CD4-positive, alpha-beta memory T cell (primary cell): Measurements from ENCODE around the gene VARS2. TPM values are rescaled to one million over a fixed set of nuclear protein-coding genes. Genes with fewer than 3 reads are reported as not detected.

Source experiments
- CTCF ChIA-PET: fragments of 350-600 bp; sonication (Branson Sonifier 250); formaldehyde crosslinking; loops from one replicate; lab custom pipeline; 2021; ENCODE audit warnings: inconsistent platforms; ENCODE audit not compliant: partially characterized antibody; lab: Charles Lee
- POLR2A ChIA-PET: fragments of 350-600 bp; sonication (Branson Sonifier 250); formaldehyde crosslinking; loops from one replicate; lab custom pipeline; 2021; ENCODE audit not compliant: partially characterized antibody; lab: Charles Lee
- DNase-seq, 5 donors: peaks; one replicate each; pipeline versions ENCODE4 v3.0.0 to v3.0.0-alpha.2; 2020 to 2022; ENCODE audit warnings: mixed read lengths in 1 of 5
- H3K27ac ChIP-seq: one replicate; pipeline ENCODE4 v1.7.0; 2013; ENCODE audit warnings: low read depth, low read length
- H3K27me3 ChIP-seq: 2 replicates; pipeline ENCODE4 v1.7.0; 2013; ENCODE audit warnings: mild to moderate bottlenecking, low read length, moderate library complexity; ENCODE audit not compliant: insufficient read depth
- H3K36me3 ChIP-seq: 2 replicates; pipeline ENCODE4 v1.7.0; 2013; ENCODE audit warnings: mild to moderate bottlenecking, low read length, moderate library complexity; ENCODE audit not compliant: insufficient read depth
- H3K4me1 ChIP-seq: 2 replicates; pipeline ENCODE4 v1.7.0; 2013; ENCODE audit warnings: mild to moderate bottlenecking, low read length, moderate library complexity; ENCODE audit not compliant: insufficient read depth
- H3K4me3 ChIP-seq, 2 donors: one replicate each; pipeline ENCODE4 v1.7.0; 2013; ENCODE audit warnings: low read length in 2 of 2, mild to moderate bottlenecking in 1 of 2
- H3K9me3 ChIP-seq, 2 donors: one replicate each; pipeline ENCODE4 v1.7.0; 2013; ENCODE audit warnings: low read length in 2 of 2, control low read depth in 1 of 2; ENCODE audit not compliant: control insufficient read depth in 1 of 2
- H3K27ac Mint-ChIP-seq, 7 donors: one replicate each; pipeline ENCODE4 v1.8.0; 2020 to 2021; ENCODE audit warnings: mixed read lengths in 7 of 7, mild to moderate bottlenecking in 6 of 7, inconsistent platforms in 3 of 7, moderate library complexity in 3 of 7
- H3K27me3 Mint-ChIP-seq, 2 donors: one replicate each; pipeline ENCODE4 v1.8.0; 2020 to 2021; ENCODE audit warnings: mixed read lengths in 2 of 2
- H3K36me3 Mint-ChIP-seq, 2 donors: one replicate each; pipeline ENCODE4 v1.8.0; 2020 to 2021; ENCODE audit warnings: mixed read lengths in 2 of 2, inconsistent platforms in 1 of 2, mild to moderate bottlenecking in 1 of 2
- H3K4me1 Mint-ChIP-seq, 4 donors: one replicate each; pipeline ENCODE4 v1.8.0; 2020 to 2021; ENCODE audit warnings: mixed read lengths in 4 of 4, mild to moderate bottlenecking in 1 of 4
- H3K4me3 Mint-ChIP-seq, 8 donors: one replicate each; pipeline ENCODE4 v1.8.0; 2020 to 2021; ENCODE audit warnings: mixed read lengths in 8 of 8, mild to moderate bottlenecking in 7 of 8, moderate library complexity in 6 of 8, inconsistent platforms in 3 of 8
- H3K9me3 Mint-ChIP-seq, 8 donors: one replicate each; pipeline ENCODE4 v1.8.0; 2020 to 2021; ENCODE audit warnings: mixed read lengths in 8 of 8, mild to moderate bottlenecking in 5 of 8, inconsistent platforms in 3 of 8, moderate library complexity in 1 of 8
- intact Hi-C: fragments of 100-400 bp; cut with micrococcal nuclease; formaldehyde crosslinking; loops from one replicate; pipeline ENCODE4 v1.15.1; 2023
- polyA plus RNA-seq, 2 donors: library from polyadenylated mRNA; unstranded; fragments of 300-500 nt; fragmentation: Illumina TruSeq; gene quantifications; one replicate each; pipeline ENCODE4 v1.2.3, GENCODE V29; 2021
- total RNA-seq, 2 experiments: library from RNA; stranded (reverse); gene quantifications; one replicate each; pipeline ENCODE4 v1.2.3, GENCODE V29; 2021

VARS2 gene
- total and polyA plus RNA-seq, 4 experiments from 2014 or later: 16.3 to 37.8 (median 26.0) TPM

DNA sequence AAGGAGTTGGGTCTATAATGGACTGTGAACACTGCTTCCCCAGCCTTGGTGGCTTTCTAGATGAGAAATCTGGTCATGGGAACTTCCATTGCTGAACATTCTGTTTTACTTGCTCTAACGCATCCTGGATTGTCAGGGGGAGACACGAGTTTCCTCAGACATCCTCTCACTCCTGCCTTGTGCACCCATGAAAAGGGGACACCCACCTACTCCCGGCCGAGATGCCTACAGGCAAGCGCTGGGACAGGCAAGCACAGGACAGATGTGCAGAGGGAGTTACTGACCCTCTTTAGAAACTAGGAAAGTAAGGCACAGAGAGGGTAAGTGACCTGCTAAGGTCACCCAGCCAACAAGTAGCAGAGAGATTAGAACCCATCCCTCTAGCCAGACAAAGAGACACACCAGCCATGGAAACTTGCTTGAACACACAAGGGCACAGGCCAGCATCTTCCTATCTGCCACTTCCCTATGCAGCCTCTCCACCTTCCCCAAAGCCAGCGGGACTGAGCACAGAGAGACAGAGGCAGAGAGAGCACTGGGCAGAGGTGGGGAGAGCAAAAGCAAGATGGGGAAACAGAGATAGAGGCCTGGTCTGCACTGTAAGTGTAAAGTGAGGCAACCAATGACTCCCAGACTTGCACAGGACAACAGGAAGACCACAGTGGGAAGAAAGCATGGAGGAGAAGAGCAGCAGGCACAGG is 18.8 kb downstream of the VARS2 start:
- ChIA-PET POLR2A (no interaction called here), CTCF (no interaction called here)
- H3K9me3 ChIP-seq: no peaks in the 10 kb centered on the region
- no peak overlapping the region for H3K4me3 Mint-ChIP-seq
- H3K4me1 ChIP-seq: no peaks in the 10 kb centered on the region
- H3K36me3 Mint-ChIP-seq: peaks cover 0 to 12% of the 10 kb centered on the region in 2 donors
- peaks cover 0 to 4% (median 1%) of the 10 kb centered on the region in 4 donors for H3K4me1 Mint-ChIP-seq
- intact Hi-C loops: no loop called here
- no peak overlapping the region for H3K27ac ChIP-seq
- peaks cover 0 to 3% of the 10 kb centered on the region in 2 donors for H3K27me3 Mint-ChIP-seq
- H3K27ac Mint-ChIP-seq: peak overlapping the region in 1 of 7 donors; percentile 84
- no peak overlapping the region for H3K4me3 ChIP-seq
- H3K9me3 Mint-ChIP-seq: peaks cover 0 to 13% (median 4%) of the 10 kb centered on the region in 8 donors
- DNase-seq: no peak
- H3K27me3 ChIP-seq: no peaks in the 10 kb centered on the region
- H3K36me3 ChIP-seq: no peaks in the 10 kb centered on the region

DNA sequence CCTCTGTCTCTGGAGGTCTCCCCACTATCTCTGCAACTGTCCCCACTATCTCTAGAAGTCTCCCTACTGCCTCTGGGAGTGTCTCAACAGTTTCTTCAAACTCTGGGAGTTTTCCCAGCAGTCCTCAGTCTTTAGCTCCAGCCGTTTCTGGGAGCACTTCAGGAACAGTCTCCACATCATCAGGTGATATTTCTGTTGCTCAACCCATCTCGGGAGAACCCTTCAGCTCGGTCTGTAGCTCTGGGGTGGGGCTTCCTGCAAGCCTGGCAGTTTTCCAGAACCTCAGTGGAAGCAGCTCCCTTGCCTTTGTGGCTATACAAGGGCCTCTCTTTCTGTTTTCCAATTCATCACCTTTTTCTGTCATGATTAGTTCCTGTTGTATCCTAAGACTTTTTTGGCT is 21.0 kb downstream of the VARS2 start:
- Mint-ChIP-seq H3K9me3 (no peaks in the 10 kb centered on the region), H3K27ac (peak overlapping the region in 2 of 7 donors; percentile 2 to 85), H3K4me3 (no peak overlapping the region), H3K27me3 (peaks cover 5 to 11% of the 10 kb centered on the region in 2 donors), H3K4me1 (peaks cover 0 to 4% (median 1%) of the 10 kb centered on the region in 4 donors), H3K36me3 (no peaks in the 10 kb centered on the region)
- no peak overlapping the region for H3K27ac ChIP-seq
- H3K36me3 ChIP-seq: no peaks in the 10 kb centered on the region
- H3K27me3 ChIP-seq: no peaks in the 10 kb centered on the region
- CTCF ChIA-PET: no interaction called here
- POLR2A ChIA-PET: no interaction called here
- H3K4me1 ChIP-seq: no peaks in the 10 kb centered on the region
- DNase-seq: no peak
- H3K9me3 ChIP-seq: no peaks in the 10 kb centered on the region
- no peak overlapping the region for H3K4me3 ChIP-seq
- intact Hi-C loops: no loop called here

DNA sequence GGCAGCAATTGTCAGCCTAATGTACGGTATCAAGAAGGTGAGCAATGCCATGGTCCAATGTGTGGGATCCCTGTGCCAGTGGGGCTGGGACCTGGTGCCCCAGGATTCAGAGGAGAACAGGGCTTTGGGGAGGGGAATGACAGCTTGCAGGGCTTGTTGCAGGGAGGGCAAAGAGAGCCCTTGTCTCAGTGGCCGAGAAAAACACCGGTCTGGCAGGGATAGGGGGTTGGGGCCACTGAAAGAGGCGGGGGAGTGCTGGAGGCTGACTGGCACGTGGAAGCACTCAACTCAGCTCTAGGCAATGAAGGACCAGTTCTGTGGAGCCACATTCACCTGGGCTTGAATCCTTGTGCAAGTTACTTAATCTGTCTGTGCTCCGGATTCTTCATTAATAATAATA is 23.2 kb downstream of the VARS2 start:
- peak overlapping the region in 1 of 7 donors; percentile 65 for H3K27ac Mint-ChIP-seq
- intact Hi-C loops: no loop called here

DNA sequence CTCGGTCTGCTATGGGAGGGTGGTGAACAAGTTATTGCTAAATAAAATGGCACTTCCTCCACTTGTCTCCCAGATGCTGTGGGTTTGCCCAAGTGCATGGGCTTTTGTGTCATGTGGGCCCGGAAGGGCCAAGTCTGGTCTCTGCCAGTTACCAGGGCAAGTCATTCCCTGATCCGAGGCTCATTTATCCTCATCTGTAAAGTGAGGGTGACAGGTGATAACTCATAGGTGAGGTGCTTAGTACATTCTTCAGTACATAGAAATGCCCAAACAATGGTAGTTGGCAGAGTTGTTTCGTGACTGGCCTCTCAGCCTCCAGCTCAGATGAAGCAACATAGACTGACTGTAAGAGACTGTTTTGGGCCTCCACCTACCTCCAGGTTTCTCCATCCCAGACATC is 24.7 kb downstream of the VARS2 start:
- H3K4me3 Mint-ChIP-seq: no peak overlapping the region
- Histone ChIP-seq H3K36me3 (no peaks in the 10 kb centered on the region), H3K9me3 (no peaks in the 10 kb centered on the region), H3K4me3 (no peak overlapping the region), H3K4me1 (no peaks in the 10 kb centered on the region), H3K27me3 (peaks cover 15% of the 10 kb centered on the region), H3K27ac (no peak overlapping the region)
- POLR2A ChIA-PET: no interaction called here
- H3K9me3 Mint-ChIP-seq: no peaks in the 10 kb centered on the region
- H3K36me3 Mint-ChIP-seq: no peaks in the 10 kb centered on the region
- CTCF ChIA-PET: no interaction called here
- H3K27ac Mint-ChIP-seq: no peak overlapping the region
- DNase-seq: no peak
- H3K27me3 Mint-ChIP-seq: peaks cover 21 to 40% of the 10 kb centered on the region in 2 donors
- peaks cover 0 to 7% (median 1%) of the 10 kb centered on the region in 4 donors for H3K4me1 Mint-ChIP-seq
- intact Hi-C loops: no loop called here

More for the DNA sequence above, 23.2 kb downstream of the VARS2 start:
- Histone ChIP-seq H3K27me3 (peaks cover 5% of the 10 kb centered on the region), H3K4me1 (no peaks in the 10 kb centered on the region), H3K36me3 (no peaks in the 10 kb centered on the region), H3K9me3 (no peaks in the 10 kb centered on the region), H3K4me3 (no peak overlapping the region), H3K27ac (no peak overlapping the region)
- no peak overlapping the region for H3K4me3 Mint-ChIP-seq
- H3K9me3 Mint-ChIP-seq: no peaks in the 10 kb centered on the region
- no peak for DNase-seq
- peaks cover 0 to 4% (median 1%) of the 10 kb centered on the region in 4 donors for H3K4me1 Mint-ChIP-seq
- ChIA-PET CTCF (no interaction called here), POLR2A (no interaction called here)
- no peaks in the 10 kb centered on the region for H3K36me3 Mint-ChIP-seq
- peaks cover 11 to 29% of the 10 kb centered on the region in 2 donors for H3K27me3 Mint-ChIP-seq

DNA sequence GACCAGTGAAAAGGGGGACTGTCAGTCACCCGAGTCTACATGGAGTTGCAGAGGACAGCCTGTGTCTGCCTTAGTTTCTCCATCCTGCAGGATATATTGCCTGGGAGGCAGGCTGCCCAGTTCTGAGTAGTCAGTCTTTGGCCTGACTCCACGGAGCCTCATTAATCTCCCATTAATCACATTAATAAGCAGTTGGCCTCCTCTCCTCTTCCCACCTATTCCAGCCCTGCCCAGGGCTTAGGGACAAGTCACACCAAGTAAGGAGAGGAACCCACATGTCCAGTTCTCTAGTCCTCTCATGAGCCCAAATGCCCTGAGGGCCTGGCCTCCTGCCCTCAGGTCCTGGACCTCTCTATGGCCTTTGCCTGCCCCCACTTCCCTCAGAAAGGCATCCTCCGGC is 25.4 kb downstream of the VARS2 start:
- Mint-ChIP-seq H3K9me3 (no peaks in the 10 kb centered on the region), H3K27me3 (peaks cover 24 to 42% of the 10 kb centered on the region in 2 donors), H3K4me3 (no peak overlapping the region), H3K27ac (no peak overlapping the region), H3K36me3 (no peaks in the 10 kb centered on the region), H3K4me1 (peaks cover 0 to 7% (median 1%) of the 10 kb centered on the region in 4 donors)
- Histone ChIP-seq H3K36me3 (no peaks in the 10 kb centered on the region), H3K4me1 (no peaks in the 10 kb centered on the region), H3K27me3 (peaks cover 15% of the 10 kb centered on the region), H3K9me3 (no peaks in the 10 kb centered on the region), H3K27ac (no peak overlapping the region), H3K4me3 (no peak overlapping the region)
- ChIA-PET POLR2A (no interaction called here), CTCF (no interaction called here)
- DNase-seq: no peak
- intact Hi-C loops: no loop called here

DNA sequence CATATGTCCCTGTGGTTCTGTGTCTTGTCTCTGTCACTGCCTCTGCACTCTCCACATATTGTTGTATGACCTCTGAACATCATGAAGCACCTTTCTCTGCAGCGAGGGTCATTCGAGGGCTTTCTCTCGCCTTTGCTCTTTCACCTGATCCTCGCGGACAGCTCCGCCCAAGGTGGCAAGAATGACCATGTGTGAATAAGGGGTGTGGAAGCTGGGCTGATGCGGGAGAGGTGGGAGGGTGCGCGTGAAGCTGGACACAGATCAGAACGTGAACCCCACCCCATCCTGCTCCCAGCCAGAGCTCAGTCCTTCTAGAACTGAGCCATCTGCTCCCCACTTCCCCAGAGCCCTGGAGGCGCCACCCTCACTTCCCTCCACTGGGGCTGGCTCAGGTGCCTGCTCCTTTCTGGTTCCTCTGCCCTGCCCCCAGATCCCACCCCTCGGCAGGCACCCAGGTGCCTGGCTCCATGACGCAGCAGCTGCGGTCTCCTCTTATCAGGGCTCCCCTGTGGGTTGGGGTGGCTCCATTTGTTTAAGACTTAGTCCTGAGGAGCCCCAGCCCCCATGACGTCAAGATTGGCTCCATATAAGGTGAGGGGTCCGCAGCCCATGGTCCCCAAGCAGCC is 26.4 kb downstream of the VARS2 start, which contains the start of gene MUCL3:
Gene MUCL3 (plus strand): TSS at position 613 of the 626 bp plus-strand sequence. CDS start 27 bp downstream, outside the sequence.
- ChIA-PET POLR2A (no interaction called here), CTCF (no interaction called here)
- no peaks in the 10 kb centered on the region for H3K36me3 Mint-ChIP-seq
- no peaks in the 10 kb centered on the region for H3K36me3 ChIP-seq
- H3K4me1 Mint-ChIP-seq: peaks cover 0 to 4% (median 0%) of the 10 kb centered on the region in 4 donors
- H3K27me3 ChIP-seq: peaks cover 20% of the 10 kb centered on the region
- H3K27ac Mint-ChIP-seq: no peak within 1 kb of the TSS
- H3K4me3 Mint-ChIP-seq: no peak within 1 kb of the TSS
- H3K9me3 Mint-ChIP-seq: no peaks in the 10 kb centered on the region
- no peaks in the 10 kb centered on the region for H3K4me1 ChIP-seq
- H3K4me3 ChIP-seq: no peak within 1 kb of the TSS
- peaks cover 29 to 51% of the 10 kb centered on the region in 2 donors for H3K27me3 Mint-ChIP-seq
- H3K9me3 ChIP-seq: no peaks in the 10 kb centered on the region
- H3K27ac ChIP-seq: no peak within 1 kb of the TSS
- no peak for DNase-seq
- intact Hi-C loops: no loop called here

DNA sequence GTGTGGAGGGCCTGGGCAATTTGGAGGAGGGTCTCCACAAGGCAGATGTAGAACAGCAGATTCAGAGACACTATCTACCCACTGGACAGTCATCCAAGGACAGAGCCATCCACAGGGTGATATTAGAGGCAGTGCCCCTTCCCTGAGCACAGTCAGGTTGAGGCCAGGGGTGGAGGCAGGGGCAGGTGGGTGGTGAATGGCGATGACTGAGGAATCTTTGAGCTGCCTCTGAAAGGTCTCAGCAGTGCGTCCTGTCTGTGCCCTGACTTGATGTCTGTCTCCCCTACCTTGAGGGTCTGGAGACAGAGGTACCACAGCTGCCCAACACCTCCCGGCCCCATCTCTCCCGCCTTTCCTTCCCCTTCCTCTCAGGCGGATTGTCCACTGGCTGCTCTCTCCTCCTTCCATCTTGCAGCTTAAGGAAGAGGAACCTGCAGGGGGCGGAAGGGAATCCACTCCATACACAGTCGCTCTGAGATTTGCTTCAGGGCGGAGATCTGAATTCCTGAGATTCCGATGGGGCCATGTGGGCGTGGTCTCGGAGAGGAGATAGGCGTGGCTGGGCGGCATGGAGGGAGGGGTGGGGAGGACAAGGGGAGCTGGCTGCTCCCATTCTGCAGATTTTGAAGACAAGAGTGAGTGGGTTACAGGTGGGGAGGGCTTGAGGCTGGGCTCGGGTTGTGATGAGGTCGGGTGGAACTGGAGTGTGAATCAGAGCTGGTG is 28.5 kb downstream of the VARS2 start:
- ChIA-PET CTCF (interaction anchor here (1.1 to 1.6 kb wide), 2 partner anchors 27 to 138 kb away, joined by 3 to 4 read pairs; no protein-coding TSS in a partner anchor), POLR2A (no interaction called here)
- Mint-ChIP-seq H3K9me3 (no peaks in the 10 kb centered on the region), H3K4me1 (peaks cover 0 to 3% (median 0%) of the 10 kb centered on the region in 4 donors), H3K36me3 (no peaks in the 10 kb centered on the region), H3K27ac (no peak overlapping the region), H3K4me3 (no peak overlapping the region), H3K27me3 (peaks cover 31 to 59% of the 10 kb centered on the region in 2 donors)
- no peaks in the 10 kb centered on the region for H3K4me1 ChIP-seq
- intact Hi-C loops: no loop called here
- H3K9me3 ChIP-seq: no peaks in the 10 kb centered on the region
- no peak overlapping the region for H3K4me3 ChIP-seq
- H3K27ac ChIP-seq: no peak overlapping the region
- peaks cover 20% of the 10 kb centered on the region for H3K27me3 ChIP-seq
- no peak for DNase-seq
- H3K36me3 ChIP-seq: no peaks in the 10 kb centered on the region
